B cell (primary cell): ENCODE results near the gene PPP3CA.

Experiments
- CTCF ChIP-seq: fragments of 200-600 bp; IDR thresholded peaks from one replicate; pipeline ENCODE4 v1.8.0; 2022; ENCODE audit warnings: antibody characterized with exemption, mild to moderate bottlenecking
- EZH2 ChIP-seq: IDR thresholded peaks from 2 replicates; pipeline ENCODE4 v1.6.1; 2012; ENCODE audit warnings: borderline replicate concordance, low read depth, mild to moderate bottlenecking, moderate library complexity, low read length; ENCODE audit not compliant: insufficient read depth, poor library complexity, severe bottlenecking

GRCh38 chr4:101309925-101310324, 37.4 kb downstream of the PPP3CA start:
- TF ChIP-seq CTCF (no peak), EZH2 (no peak)
